ENCODE data around the gene KCNJ16. TPM values are rescaled to one million over a fixed set of nuclear protein-coding genes. Genes with fewer than 3 reads are reported as not detected.
A peak's percentile ranks its signal among the peaks of the same experiment; 100 is the strongest.
"Not testable (repeated sequence)": the region's sequence is repeated elsewhere in the genome, so short reads cannot be mapped to it uniquely, and the experiment has no call there.

Gene KCNJ16
- total and polyA plus RNA-seq, 2 experiments from 2014 or later, result not detected

DNA sequence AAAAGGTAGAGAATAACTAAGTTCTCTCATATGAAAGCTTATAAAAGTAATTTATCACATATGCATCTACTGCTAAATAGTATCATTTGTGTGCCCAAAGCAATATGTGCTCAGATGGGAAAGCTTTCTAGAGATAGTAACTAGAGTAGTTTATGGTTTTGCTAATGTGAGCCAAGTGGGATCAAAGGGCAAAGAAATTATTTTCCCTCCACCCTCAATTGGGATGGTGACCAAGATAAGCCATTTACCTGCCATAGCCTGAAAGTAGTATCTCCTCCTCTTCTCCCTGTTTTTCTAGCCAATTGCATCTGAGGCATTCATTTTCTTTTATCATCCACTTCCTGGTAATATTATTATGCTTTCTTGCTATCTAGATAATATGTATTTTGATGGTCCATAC lies 41.9 kb upstream of the KCNJ16 start:
- no peaks in the 10 kb centered on the region for H3K9me3 ChIP-seq (ENCODE audit: low read depth)
- TF ChIP-seq, protein P1, sequence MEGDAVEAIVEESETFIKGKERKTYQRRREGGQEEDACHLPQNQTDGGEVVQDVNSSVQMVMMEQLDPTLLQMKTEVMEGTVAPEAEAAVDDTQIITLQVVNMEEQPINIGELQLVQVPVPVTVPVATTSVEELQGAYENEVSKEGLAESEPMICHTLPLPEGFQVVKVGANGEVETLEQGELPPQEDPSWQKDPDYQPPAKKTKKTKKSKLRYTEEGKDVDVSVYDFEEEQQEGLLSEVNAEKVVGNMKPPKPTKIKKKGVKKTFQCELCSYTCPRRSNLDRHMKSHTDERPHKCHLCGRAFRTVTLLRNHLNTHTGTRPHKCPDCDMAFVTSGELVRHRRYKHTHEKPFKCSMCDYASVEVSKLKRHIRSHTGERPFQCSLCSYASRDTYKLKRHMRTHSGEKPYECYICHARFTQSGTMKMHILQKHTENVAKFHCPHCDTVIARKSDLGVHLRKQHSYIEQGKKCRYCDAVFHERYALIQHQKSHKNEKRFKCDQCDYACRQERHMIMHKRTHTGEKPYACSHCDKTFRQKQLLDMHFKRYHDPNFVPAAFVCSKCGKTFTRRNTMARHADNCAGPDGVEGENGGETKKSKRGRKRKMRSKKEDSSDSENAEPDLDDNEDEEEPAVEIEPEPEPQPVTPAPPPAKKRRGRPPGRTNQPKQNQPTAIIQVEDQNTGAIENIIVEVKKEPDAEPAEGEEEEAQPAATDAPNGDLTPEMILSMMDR (IDR thresholded peaks at IDR 0.05; ENCODE audit: low read depth, low read length), result no peak
- H3K4me1 ChIP-seq (ENCODE audit: low read depth), result no peaks in the 10 kb centered on the region
- H3K36me3 ChIP-seq, result no peaks in the 10 kb centered on the region
- H3K4me3 ChIP-seq, result no peak overlapping the region
- DNase-seq (ENCODE audit: low read depth in 1 of 2, low spot score in 1 of 2), result no peak
- no peak overlapping the region for H3K27ac ChIP-seq
- no peaks in the 10 kb centered on the region for H3K27me3 ChIP-seq

DNA sequence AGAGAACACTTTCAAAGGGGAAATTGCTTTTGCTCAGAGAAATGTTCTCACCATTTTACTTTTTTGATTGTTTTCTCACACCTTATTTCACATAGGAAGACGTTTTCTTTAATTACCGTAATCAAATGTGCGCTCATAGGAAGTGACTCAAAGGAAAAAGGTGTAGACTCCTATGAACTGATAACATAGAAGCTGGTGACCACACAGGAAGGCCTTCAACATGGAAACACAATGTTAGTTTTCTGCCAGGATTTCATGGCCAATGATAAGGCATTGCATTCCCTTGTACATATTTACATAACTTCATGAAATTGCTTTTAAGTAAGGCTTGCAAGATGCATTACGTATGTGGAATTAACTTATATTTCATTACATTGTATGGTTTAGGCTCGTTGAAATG lies 40.9 kb upstream of the KCNJ16 start:
- H3K9me3 ChIP-seq (ENCODE audit: low read depth), result no peaks in the 10 kb centered on the region
- peak in 1 of 2 donors; percentile 24 for DNase-seq (ENCODE audit: low read depth in 1 of 2, low spot score in 1 of 2)
- TF ChIP-seq, protein P1 (IDR thresholded peaks at IDR 0.05; ENCODE audit: low read depth, low read length), result no peak
- no peaks in the 10 kb centered on the region for H3K27me3 ChIP-seq
- no peaks in the 10 kb centered on the region for H3K36me3 ChIP-seq
- H3K4me1 ChIP-seq (ENCODE audit: low read depth), result no peaks in the 10 kb centered on the region
- no peak overlapping the region for H3K4me3 ChIP-seq
- H3K27ac ChIP-seq, result no peak overlapping the region

DNA sequence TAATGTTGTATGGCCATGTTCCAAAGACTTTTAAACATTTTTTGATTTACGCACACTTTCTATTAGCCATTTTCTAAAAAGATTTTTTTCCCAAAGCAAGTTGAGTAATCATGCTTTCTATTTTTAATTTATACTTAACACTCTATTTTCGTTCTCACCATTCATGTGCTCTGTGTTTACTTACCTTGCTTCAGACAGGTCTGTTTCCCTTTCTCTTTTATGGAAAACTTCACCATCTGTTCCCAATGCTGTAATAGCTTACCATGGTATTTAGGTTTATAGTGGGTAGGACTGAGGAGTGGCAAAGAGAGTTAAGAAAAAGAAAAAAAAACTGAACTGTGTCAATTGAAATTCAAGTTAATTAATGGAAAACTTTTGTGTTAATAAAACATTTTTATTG lies 37.5 kb upstream of the KCNJ16 start:
- Histone ChIP-seq H3K36me3 (no peaks in the 10 kb centered on the region), H3K27ac (no peak overlapping the region), H3K9me3 (ENCODE audit: low read depth) (no peaks in the 10 kb centered on the region), H3K27me3 (no peaks in the 10 kb centered on the region), H3K4me3 (no peak overlapping the region), H3K4me1 (ENCODE audit: low read depth) (no peaks in the 10 kb centered on the region)
- TF ChIP-seq, protein P1 (IDR thresholded peaks at IDR 0.05; ENCODE audit: low read depth, low read length), result no peak
- no peak for DNase-seq (ENCODE audit: low read depth in 1 of 2, low spot score in 1 of 2)

DNA sequence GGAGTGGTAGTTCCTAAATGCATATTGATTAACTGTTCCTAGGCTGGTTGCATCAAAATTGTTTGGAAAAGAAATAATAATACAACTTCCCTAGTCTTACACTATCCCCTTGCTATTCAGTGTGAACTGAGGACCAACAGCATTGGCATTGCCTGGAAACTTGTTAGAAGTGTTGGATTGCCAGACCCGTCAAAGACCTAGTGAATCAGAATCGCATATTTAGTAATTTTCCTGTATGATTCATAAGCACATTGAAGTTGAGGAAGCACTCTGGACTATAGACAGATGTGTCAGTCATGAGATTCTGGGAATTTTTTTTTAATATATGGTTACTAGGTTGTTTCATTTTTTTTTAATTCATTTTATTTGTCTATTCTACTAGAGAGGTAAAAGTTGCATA lies 34.7 kb upstream of the KCNJ16 start:
- TF ChIP-seq, protein P1 (IDR thresholded peaks at IDR 0.05; ENCODE audit: low read depth, low read length), result no peak
- no peaks in the 10 kb centered on the region for H3K9me3 ChIP-seq (ENCODE audit: low read depth)
- H3K4me1 ChIP-seq (ENCODE audit: low read depth), result no peaks in the 10 kb centered on the region
- H3K4me3 ChIP-seq, result no peak overlapping the region
- DNase-seq (ENCODE audit: low read depth in 1 of 2, low spot score in 1 of 2), result no peak
- no peaks in the 10 kb centered on the region for H3K36me3 ChIP-seq
- no peak overlapping the region for H3K27ac ChIP-seq
- H3K27me3 ChIP-seq, result no peaks in the 10 kb centered on the region

DNA sequence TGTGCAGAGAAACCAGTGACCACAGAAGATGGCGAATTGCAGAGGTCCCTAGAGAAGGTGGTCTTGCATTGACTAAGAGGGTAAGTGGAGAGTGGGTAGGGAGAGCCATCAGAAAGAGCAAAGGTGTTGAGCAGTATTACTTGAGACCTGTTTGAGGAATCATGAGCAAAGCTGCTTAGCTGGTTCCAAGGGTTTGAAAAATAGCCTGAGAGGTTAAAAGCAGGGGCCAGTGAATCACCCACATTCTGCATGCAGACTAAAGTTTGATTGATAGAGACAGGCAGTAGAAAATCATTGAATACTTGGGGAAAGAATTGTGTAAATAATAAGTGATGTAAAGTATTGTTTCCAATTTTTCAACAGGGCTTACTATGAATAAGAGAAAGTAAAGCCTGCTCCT lies 34.0 kb upstream of the KCNJ16 start:
- TF ChIP-seq, protein P1 (IDR thresholded peaks at IDR 0.05; ENCODE audit: low read depth, low read length), result no peak
- Histone ChIP-seq H3K4me1 (ENCODE audit: low read depth) (no peaks in the 10 kb centered on the region), H3K9me3 (ENCODE audit: low read depth) (no peaks in the 10 kb centered on the region), H3K36me3 (no peaks in the 10 kb centered on the region), H3K4me3 (no peak overlapping the region), H3K27ac (no peak overlapping the region), H3K27me3 (no peaks in the 10 kb centered on the region)
- no peak for DNase-seq (ENCODE audit: low read depth in 1 of 2, low spot score in 1 of 2)

DNA sequence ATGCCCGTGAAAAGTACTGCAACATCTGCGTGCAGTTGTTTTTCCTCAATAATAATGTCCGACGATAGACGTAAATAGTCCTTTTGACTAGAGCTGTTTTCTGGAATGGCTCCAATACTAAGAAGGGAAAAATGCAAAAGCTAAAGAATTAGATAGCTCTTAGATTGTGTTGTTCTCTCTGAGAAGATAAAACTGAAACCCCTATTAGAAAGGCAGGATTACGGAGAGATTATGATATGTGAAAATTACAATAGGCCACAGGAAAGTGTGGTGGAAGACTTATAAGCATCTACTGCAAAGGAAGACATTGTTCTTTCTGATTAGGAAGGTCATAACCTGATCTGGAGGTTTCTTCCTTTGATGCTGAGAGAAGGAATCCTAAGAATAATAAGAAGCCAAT lies 33.5 kb upstream of the KCNJ16 start:
- no peak overlapping the region for H3K27ac ChIP-seq
- DNase-seq (ENCODE audit: low read depth in 1 of 2, low spot score in 1 of 2), result no peak
- H3K4me1 ChIP-seq (ENCODE audit: low read depth), result no peaks in the 10 kb centered on the region
- no peaks in the 10 kb centered on the region for H3K27me3 ChIP-seq
- no peaks in the 10 kb centered on the region for H3K9me3 ChIP-seq (ENCODE audit: low read depth)
- no peaks in the 10 kb centered on the region for H3K36me3 ChIP-seq
- TF ChIP-seq, protein P1 (IDR thresholded peaks at IDR 0.05; ENCODE audit: low read depth, low read length), result no peak
- H3K4me3 ChIP-seq, result no peak overlapping the region

DNA sequence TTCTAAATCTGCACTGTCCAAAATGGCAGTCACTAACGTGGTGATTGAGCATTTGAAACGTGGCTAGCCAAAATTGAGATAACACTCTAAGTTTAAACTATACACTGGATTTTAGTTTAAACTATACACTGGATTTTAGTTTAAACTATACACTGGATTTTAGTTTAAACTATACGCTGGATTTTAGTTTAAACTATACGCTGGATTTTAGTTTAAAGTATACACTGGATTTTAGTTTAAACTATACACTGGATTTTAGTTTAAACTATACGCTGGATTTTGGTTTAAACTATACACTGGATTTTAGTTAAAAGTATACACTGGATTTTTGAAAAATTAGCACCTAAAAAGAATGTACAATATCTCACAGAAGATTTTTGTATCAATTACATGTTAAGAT lies 29.2 kb upstream of the KCNJ16 start:
- H3K9me3 ChIP-seq (ENCODE audit: low read depth); H3K4me1 ChIP-seq (ENCODE audit: low read depth); H3K4me3 ChIP-seq; DNase-seq (ENCODE audit: low read depth in 1 of 2, low spot score in 1 of 2); H3K36me3 ChIP-seq; H3K27me3 ChIP-seq; H3K27ac ChIP-seq: not testable (repeated sequence)

Measured in cardiac muscle cell (in vitro differentiated cells and primary cell).